Occipital lobe (tissue), 2 donors: ENCODE results near the gene CD74. TPM values are rescaled to one million over a fixed set of nuclear protein-coding genes. Genes with fewer than 3 reads are reported as not detected.

Source experiments
- DNase-seq: peaks from one replicate; lab custom pipeline; 2025; lab: John Stamatoyannopoulos, UW
- total RNA-seq: library from RNA; depleted of rRNA; stranded (reverse); fragments of >200 nt; gene quantifications from one replicate; pipeline ENCODE4 v1.2.3, GENCODE V29; 2014

The CD74 gene
- total RNA-seq, 1 donor from 2014 or later, result 4.1 TPM

- peak; percentile 64 for DNase-seq
Measured at GRCh38 chr5:150410524-150411244, 2.0 kb downstream of the CD74 start.

- peak; percentile 83 for DNase-seq
Measured at GRCh38 chr5:150409638-150410523, 2.8 kb downstream of the CD74 start.

- no peak for DNase-seq
Measured at GRCh38 chr5:150408231-150408943, 4.3 kb downstream of the CD74 start.

GRCh38 chr5:150407096-150407720, 5.5 kb downstream of the CD74 start:
- DNase-seq, result no peak

- no peak for DNase-seq
Measured at GRCh38 chr5:150406723-150407095, 6.0 kb downstream of the CD74 start.

GRCh38 chr5:150406103-150406722, 6.5 kb downstream of the CD74 start:
- no peak for DNase-seq

GRCh38 chr5:150404941-150405816, 7.5 kb downstream of the CD74 start:
- no peak for DNase-seq

- DNase-seq, result no peak
Measured at GRCh38 chr5:150404535-150404934, 8.2 kb downstream of the CD74 start.

- no peak for DNase-seq
Measured at GRCh38 chr5:150404121-150404520, 8.6 kb downstream of the CD74 start.

GRCh38 chr5:150402901-150403342, 9.8 kb downstream of the CD74 start:
- DNase-seq, result no peak

GRCh38 chr5:150402229-150402773, 10.4 kb downstream of the CD74 start:
- DNase-seq, result no peak

GRCh38 chr5:150401376-150402228, 11.1 kb downstream of the CD74 start:
- DNase-seq, result no peak

- no peak for DNase-seq
Measured at GRCh38 chr5:150401076-150401375, 11.7 kb downstream of the CD74 start.

- DNase-seq, result no peak
Measured at GRCh38 chr5:150400316-150401075, 12.2 kb downstream of the CD74 start.

- DNase-seq, result no peak
Measured at GRCh38 chr5:150399524-150400211, 13.0 kb downstream of the CD74 start.

- no peak for DNase-seq
Measured at GRCh38 chr5:150398722-150399523, 13.8 kb downstream of the CD74 start.
